Neural cell (in vitro differentiated cells): Measurements from ENCODE around the gene LRRC8B. TPM values are rescaled to one million over a fixed set of nuclear protein-coding genes. Genes with fewer than 3 reads are reported as not detected.
A peak's percentile ranks its signal among the peaks of the same experiment; 100 is the strongest.

Experiments
- H2AFZ ChIP-seq: fragments of 200-600, 300-800 bp; sonication (generic), shearing (Covaris generic); 2 replicates; pipeline ENCODE4 v1.6.0; 2014; ENCODE audit warnings: low read depth, mild to moderate bottlenecking, antibody characterized with exemption, low read length, moderate library complexity
- H3F3A ChIP-seq: fragments of 200-600 bp; shearing (Covaris generic); 2 replicates; pipeline ENCODE4 v1.6.1; 2016; ENCODE audit warnings: mild to moderate bottlenecking, moderate library complexity, mixed read lengths, antibody characterized with exemption, low read length; ENCODE audit not compliant: insufficient read depth, poor library complexity, severe bottlenecking
- H3K27ac ChIP-seq: fragments of 200-600, 300-800 bp; sonication (generic), shearing (Covaris generic); 2 replicates; pipeline ENCODE4 v1.5.1; 2014; ENCODE audit warnings: mild to moderate bottlenecking, low read length, moderate library complexity
- H3K27me3 ChIP-seq: fragments of 300-800, 200-600 bp; sonication (generic), shearing (Covaris generic); 2 replicates; pipeline ENCODE4 v1.6.0; 2014; ENCODE audit warnings: mild to moderate bottlenecking, low read depth, low read length, moderate library complexity; ENCODE audit not compliant: insufficient read depth
- H3K36me3 ChIP-seq: fragments of 300-800, 200-600 bp; sonication (generic), shearing (Covaris generic); 2 replicates; pipeline ENCODE4 v1.5.1; 2014; ENCODE audit warnings: mild to moderate bottlenecking, antibody characterized with exemption, low read length, moderate library complexity; ENCODE audit not compliant: insufficient read depth
- H3K4me2 ChIP-seq: fragments of 300-800, 200-600 bp; sonication (generic), shearing (Covaris generic); 2 replicates; pipeline ENCODE4 v1.6.0; 2014; ENCODE audit warnings: mild to moderate bottlenecking, low read length
- H3K4me3 ChIP-seq: fragments of 300-800, 200-600 bp; sonication (generic), shearing (Covaris generic); 2 replicates; pipeline ENCODE4 v1.5.1; 2014; ENCODE audit warnings: mild to moderate bottlenecking, low read length, moderate library complexity
- H3K79me2 ChIP-seq: fragments of 200-600 bp; shearing (Covaris generic); replicated peaks from 2 replicates; pipeline ENCODE4 v1.6.0; 2014; ENCODE audit warnings: mild to moderate bottlenecking, low read length, moderate library complexity; ENCODE audit not compliant: insufficient read depth
- H3K9ac ChIP-seq: fragments of 300-800, 200-600 bp; sonication (generic), shearing (Covaris generic); 2 replicates; pipeline ENCODE4 v1.6.1; 2016; ENCODE audit warnings: mild to moderate bottlenecking, low read length, mixed read lengths
- H3K9me2 ChIP-seq: fragments of 200-600 bp; shearing (Covaris generic); 2 replicates; pipeline ENCODE4 v1.6.1; 2016; ENCODE audit warnings: mild to moderate bottlenecking, low read length, mixed read lengths; ENCODE audit not compliant: insufficient read depth
- H3K9me3 ChIP-seq: fragments of 200-600, 300-800 bp; sonication (generic), shearing (Covaris generic); 2 replicates; pipeline ENCODE4 v1.6.1; 2016; ENCODE audit warnings: mild to moderate bottlenecking, mixed run types, low read length, moderate library complexity, mixed read lengths
- H4K20me1 ChIP-seq: fragments of 200-600 bp; shearing (Covaris generic); 2 replicates; pipeline ENCODE4 v1.6.1; 2016; ENCODE audit warnings: mild to moderate bottlenecking, mixed run types; ENCODE audit not compliant: insufficient read depth
- EP300 ChIP-seq: fragments of 450-650 bp; conservative IDR thresholded peaks from 2 replicates; pipeline ENCODE4 v1.6.1; 2014; ENCODE audit warnings: antibody characterized with exemption, mild to moderate bottlenecking, moderate library complexity; ENCODE audit not compliant: poor library complexity, severe bottlenecking
- EZH2 ChIP-seq: fragments of 200-600, 300-800 bp; shearing (Covaris generic), sonication (generic); IDR thresholded peaks from 2 replicates; pipeline ENCODE4 v1.6.1; 2014; ENCODE audit warnings: antibody characterized with exemption, low read length, borderline replicate concordance, mild to moderate bottlenecking; ENCODE audit not compliant: insufficient read depth, poor library complexity, severe bottlenecking
- MXI1 ChIP-seq: fragments of 450-650 bp; conservative IDR thresholded peaks from 2 replicates; pipeline ENCODE4 v1.6.1; 2014; ENCODE audit warnings: antibody characterized with exemption, mild to moderate bottlenecking; ENCODE audit not compliant: poor library complexity, severe bottlenecking
- POLR2AphosphoS5 ChIP-seq: IDR thresholded peaks from 2 replicates; pipeline ENCODE4 v1.6.1; 2012
- RAD21 ChIP-seq: fragments of 450-650 bp; conservative IDR thresholded peaks from 2 replicates; pipeline ENCODE4 v1.6.1; 2014; ENCODE audit warnings: antibody characterized with exemption, mild to moderate bottlenecking, moderate library complexity
- SMC3 ChIP-seq: fragments of 450-650 bp; conservative IDR thresholded peaks from 2 replicates; pipeline ENCODE4 v1.6.1; 2014; ENCODE audit warnings: antibody characterized with exemption, mild to moderate bottlenecking, moderate library complexity; ENCODE audit not compliant: poor library complexity
- TAF1 ChIP-seq: IDR thresholded peaks from 2 replicates; pipeline ENCODE4 v1.6.1; 2012; ENCODE audit warnings: low read depth
- polyA minus RNA-seq: library from RNA; depleted of rRNA, polyadenylated mRNA; stranded (reverse); fragments of >200 nt; gene quantifications from 2 replicates; pipeline ENCODE4 v1.2.3, GENCODE V29; 2014
- polyA plus RNA-seq: library from polyadenylated mRNA; depleted of rRNA; stranded (reverse); fragments of >200 nt; gene quantifications from 2 replicates; pipeline ENCODE4 v1.2.3, GENCODE V29; 2014
- TF ChIP-seq, protein P1 (sequence below): fragments of 450-650 bp; IDR thresholded peaks from 2 replicates; pipeline ENCODE4 v1.5.1; 2014; ENCODE audit warnings: antibody characterized with exemption, mild to moderate bottlenecking, moderate library complexity; ENCODE audit not compliant: poor library complexity, severe bottlenecking
- TF ChIP-seq, protein P2 (sequence below): IDR thresholded peaks from 2 replicates; pipeline ENCODE4 v1.6.1; 2012; ENCODE audit warnings: borderline replicate concordance

The LRRC8B gene
- polyA plus RNA-seq (13.0 and 15.9 TPM in 2 replicates), polyA minus RNA-seq (34.1 and 42.9 TPM in 2 replicates)

DNA sequence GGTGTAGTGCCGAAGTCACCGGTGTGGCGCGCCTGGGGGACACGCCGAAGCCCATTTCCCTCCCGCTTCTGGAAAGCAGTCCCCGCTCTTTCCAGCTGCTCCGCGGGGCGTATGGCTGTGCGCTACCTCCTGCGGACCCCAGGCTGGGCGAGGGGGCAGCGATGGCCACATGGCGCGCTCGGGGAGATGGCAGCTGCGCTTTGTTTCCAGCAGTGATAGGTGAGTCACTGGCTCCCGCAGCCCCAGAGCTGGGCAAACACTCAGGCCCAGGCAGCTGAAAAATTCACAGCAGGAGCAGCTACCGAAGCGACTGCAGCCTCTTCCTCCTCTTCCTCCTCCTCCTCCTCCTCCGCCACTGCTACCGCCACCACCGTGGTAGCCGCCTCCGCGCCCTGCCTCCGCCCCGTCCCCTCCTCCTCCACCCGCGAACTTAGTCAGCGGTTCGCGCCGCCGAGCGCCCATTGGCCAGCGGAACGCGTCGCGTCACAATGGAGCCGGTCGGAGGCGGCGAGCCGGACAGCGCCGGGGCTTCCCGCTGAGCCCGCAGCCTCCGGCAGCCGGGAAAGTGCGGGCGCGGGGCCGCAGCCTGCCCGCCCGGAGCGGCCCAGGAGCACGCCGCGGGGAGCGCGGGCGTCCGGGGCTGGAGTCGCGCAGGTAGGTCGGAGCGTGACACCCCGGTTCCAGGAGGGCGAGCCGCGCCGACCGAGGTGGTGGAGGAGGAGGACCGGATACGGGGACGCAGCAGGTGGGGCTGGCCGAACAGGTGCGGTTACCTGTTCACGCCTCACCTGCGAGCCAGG, at the start of gene LRRC8B:
TSS of gene LRRC8B (plus strand) at position 461 of the 800 bp plus-strand sequence. CDS start 57,822 bp downstream, outside the sequence.
- TF ChIP-seq POLR2AphosphoS5 = peak; percentile 86
- peak; percentile 47 for TF ChIP-seq EP300
- peak; percentile 92 for TF ChIP-seq MXI1
- TF ChIP-seq SMC3 = peak; percentile 17
- TF ChIP-seq TAF1 = no peak
- TF ChIP-seq EZH2 = no peak
- TF ChIP-seq, protein P1, sequence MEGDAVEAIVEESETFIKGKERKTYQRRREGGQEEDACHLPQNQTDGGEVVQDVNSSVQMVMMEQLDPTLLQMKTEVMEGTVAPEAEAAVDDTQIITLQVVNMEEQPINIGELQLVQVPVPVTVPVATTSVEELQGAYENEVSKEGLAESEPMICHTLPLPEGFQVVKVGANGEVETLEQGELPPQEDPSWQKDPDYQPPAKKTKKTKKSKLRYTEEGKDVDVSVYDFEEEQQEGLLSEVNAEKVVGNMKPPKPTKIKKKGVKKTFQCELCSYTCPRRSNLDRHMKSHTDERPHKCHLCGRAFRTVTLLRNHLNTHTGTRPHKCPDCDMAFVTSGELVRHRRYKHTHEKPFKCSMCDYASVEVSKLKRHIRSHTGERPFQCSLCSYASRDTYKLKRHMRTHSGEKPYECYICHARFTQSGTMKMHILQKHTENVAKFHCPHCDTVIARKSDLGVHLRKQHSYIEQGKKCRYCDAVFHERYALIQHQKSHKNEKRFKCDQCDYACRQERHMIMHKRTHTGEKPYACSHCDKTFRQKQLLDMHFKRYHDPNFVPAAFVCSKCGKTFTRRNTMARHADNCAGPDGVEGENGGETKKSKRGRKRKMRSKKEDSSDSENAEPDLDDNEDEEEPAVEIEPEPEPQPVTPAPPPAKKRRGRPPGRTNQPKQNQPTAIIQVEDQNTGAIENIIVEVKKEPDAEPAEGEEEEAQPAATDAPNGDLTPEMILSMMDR = peak; percentile 17
- TF ChIP-seq, protein P2, sequence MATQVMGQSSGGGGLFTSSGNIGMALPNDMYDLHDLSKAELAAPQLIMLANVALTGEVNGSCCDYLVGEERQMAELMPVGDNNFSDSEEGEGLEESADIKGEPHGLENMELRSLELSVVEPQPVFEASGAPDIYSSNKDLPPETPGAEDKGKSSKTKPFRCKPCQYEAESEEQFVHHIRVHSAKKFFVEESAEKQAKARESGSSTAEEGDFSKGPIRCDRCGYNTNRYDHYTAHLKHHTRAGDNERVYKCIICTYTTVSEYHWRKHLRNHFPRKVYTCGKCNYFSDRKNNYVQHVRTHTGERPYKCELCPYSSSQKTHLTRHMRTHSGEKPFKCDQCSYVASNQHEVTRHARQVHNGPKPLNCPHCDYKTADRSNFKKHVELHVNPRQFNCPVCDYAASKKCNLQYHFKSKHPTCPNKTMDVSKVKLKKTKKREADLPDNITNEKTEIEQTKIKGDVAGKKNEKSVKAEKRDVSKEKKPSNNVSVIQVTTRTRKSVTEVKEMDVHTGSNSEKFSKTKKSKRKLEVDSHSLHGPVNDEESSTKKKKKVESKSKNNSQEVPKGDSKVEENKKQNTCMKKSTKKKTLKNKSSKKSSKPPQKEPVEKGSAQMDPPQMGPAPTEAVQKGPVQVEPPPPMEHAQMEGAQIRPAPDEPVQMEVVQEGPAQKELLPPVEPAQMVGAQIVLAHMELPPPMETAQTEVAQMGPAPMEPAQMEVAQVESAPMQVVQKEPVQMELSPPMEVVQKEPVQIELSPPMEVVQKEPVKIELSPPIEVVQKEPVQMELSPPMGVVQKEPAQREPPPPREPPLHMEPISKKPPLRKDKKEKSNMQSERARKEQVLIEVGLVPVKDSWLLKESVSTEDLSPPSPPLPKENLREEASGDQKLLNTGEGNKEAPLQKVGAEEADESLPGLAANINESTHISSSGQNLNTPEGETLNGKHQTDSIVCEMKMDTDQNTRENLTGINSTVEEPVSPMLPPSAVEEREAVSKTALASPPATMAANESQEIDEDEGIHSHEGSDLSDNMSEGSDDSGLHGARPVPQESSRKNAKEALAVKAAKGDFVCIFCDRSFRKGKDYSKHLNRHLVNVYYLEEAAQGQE = no peak
- peak; percentile 20 for TF ChIP-seq RAD21

DNA sequence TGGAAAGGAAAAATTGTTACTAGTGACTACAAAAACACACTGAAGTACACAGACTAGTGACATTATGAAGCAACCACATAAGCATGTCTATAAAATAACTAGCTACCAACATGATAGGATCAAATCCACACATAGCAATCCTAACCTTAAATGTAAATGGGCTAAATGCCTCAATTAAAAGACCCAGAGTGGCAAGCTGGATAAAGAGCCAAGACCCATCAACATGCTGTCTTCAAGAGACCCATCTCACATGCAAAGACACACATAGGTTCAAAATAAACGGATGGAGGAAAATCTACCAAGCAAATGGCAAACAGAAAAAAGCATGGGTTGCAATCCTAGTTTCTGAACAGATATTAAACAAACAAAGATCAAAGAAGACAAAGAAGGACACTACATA, 49.4 kb upstream of the LRRC8B start:
- no peaks in the 10 kb centered on the region for H3K36me3 ChIP-seq
- no peak overlapping the region for H3K4me3 ChIP-seq
- no peaks in the 10 kb centered on the region for H3K9me2 ChIP-seq
- H3K9ac ChIP-seq = no peak overlapping the region
- H3K79me2 ChIP-seq = no peaks in the 10 kb centered on the region
- no peaks in the 10 kb centered on the region for H3K27me3 ChIP-seq
- H2AFZ ChIP-seq = no peak overlapping the region
- H3K4me2 ChIP-seq = no peak overlapping the region
- H4K20me1 ChIP-seq = no peaks in the 10 kb centered on the region
- no peak overlapping the region for H3K27ac ChIP-seq
- H3K9me3 ChIP-seq = no peaks in the 10 kb centered on the region
- TF ChIP-seq EZH2 (no peak), SMC3 (no peak), POLR2AphosphoS5 (no peak), EP300 (no peak), MXI1 (no peak), TAF1 (no peak), RAD21 (no peak)
- TF ChIP-seq, protein P1 = no peak
- TF ChIP-seq, protein P2 = no peak
- no peaks in the 10 kb centered on the region for H3F3A ChIP-seq

More for the DNA sequence above, at the start of gene LRRC8B:
- no peaks in the 10 kb centered on the region for H4K20me1 ChIP-seq
- peaks cover 9% of the 10 kb centered on the region for H3K79me2 ChIP-seq
- H2AFZ ChIP-seq = peak within 1 kb of the TSS; percentile 98
- no peaks in the 10 kb centered on the region for H3K9me2 ChIP-seq
- peaks cover 12% of the 10 kb centered on the region for H3K36me3 ChIP-seq
- H3K4me2 ChIP-seq = peak within 1 kb of the TSS; percentile 54
- no peaks in the 10 kb centered on the region for H3F3A ChIP-seq
- no peaks in the 10 kb centered on the region for H3K27me3 ChIP-seq
- H3K27ac ChIP-seq = peak within 1 kb of the TSS; percentile 86
- peak within 1 kb of the TSS; percentile 100 for H3K4me3 ChIP-seq
- no peaks in the 10 kb centered on the region for H3K9me3 ChIP-seq
- peak within 1 kb of the TSS; percentile 91 for H3K9ac ChIP-seq
